ENCODE measurements around the gene GAS2L2. TPM values are rescaled to one million over a fixed set of nuclear protein-coding genes. Genes with fewer than 3 reads are reported as not detected.
A peak's percentile ranks its signal among the peaks of the same experiment; 100 is the strongest.

The GAS2L2 gene
- total and polyA plus RNA-seq, 2 experiments from 2014 or later, result not detected

DNA sequence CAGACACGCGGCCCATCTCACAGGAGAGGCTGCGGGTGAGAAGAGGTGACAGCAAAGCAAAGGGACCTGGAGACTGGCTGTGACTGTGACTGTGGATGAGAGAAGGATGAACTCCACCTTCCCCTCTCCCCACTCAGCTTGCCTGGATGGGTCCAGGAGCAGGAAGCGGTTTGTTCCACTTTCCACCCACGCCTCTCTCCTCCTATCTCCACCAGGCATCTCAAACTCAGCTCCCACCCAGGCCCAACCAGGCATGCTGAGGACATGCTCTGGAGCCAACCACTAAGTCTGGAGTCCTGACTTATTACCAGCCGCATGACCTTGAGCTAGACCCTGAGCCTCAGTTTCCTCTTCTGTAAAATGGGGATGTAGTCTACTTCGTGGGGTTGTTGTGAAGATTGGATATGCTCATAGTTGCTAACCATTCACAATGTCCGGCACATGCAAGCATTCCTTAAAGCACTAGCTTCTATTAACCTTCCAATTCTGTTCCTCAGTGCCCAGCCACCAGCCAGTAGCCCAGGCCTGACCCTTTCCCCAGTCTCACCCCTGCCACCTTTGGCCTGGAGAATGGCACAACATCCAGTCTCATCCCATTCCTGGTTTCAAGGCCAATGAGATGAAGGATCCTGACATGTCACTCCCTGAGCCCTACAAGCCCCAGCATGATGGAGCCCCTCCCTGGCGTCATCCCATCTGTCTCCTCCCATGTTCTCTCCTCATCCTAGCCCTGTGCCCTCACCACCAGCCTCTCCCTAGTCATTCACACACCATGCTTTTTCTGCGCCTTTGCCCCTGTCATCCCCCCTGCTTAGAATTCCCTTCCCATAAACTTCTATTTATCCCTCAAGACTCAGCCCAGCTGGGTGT lies 2.3 kb downstream of the GAS2L2 start:
- H3K27me3 ChIP-seq, result peaks cover 26% of the 10 kb centered on the region
- H3K9me2 ChIP-seq (replicated peaks; ENCODE audit: insufficient read depth), result no peaks in the 10 kb centered on the region
- peak overlapping the region; percentile 62 for H3K4me2 ChIP-seq
- no peak overlapping the region for H2AFZ ChIP-seq
- H3K79me2 ChIP-seq, result no peaks in the 10 kb centered on the region
- WGBS (ENCODE audit: low lambda C conversion rate, missing lambda C conversion rate), result 82% methylated on average over 10 of the region's 10 CpGs
- H3K4me1 ChIP-seq (ENCODE audit: insufficient read depth), result peaks cover 5% of the 10 kb centered on the region
- TF ChIP-seq, protein P1, sequence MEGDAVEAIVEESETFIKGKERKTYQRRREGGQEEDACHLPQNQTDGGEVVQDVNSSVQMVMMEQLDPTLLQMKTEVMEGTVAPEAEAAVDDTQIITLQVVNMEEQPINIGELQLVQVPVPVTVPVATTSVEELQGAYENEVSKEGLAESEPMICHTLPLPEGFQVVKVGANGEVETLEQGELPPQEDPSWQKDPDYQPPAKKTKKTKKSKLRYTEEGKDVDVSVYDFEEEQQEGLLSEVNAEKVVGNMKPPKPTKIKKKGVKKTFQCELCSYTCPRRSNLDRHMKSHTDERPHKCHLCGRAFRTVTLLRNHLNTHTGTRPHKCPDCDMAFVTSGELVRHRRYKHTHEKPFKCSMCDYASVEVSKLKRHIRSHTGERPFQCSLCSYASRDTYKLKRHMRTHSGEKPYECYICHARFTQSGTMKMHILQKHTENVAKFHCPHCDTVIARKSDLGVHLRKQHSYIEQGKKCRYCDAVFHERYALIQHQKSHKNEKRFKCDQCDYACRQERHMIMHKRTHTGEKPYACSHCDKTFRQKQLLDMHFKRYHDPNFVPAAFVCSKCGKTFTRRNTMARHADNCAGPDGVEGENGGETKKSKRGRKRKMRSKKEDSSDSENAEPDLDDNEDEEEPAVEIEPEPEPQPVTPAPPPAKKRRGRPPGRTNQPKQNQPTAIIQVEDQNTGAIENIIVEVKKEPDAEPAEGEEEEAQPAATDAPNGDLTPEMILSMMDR (IDR thresholded peaks at IDR 0.05; ENCODE audit: poor library complexity), result no peak
- no peak for TF ChIP-seq EZH2 (IDR thresholded peaks at IDR 0.05; ENCODE audit: borderline replicate concordance)
- TF ChIP-seq EZH2phosphoT487 (IDR thresholded peaks at IDR 0.05; ENCODE audit: low read depth, severe bottlenecking, unreplicated experiment), result no peak
- no peak for DNase-seq (ENCODE audit: low spot score)
- H3K9me3 ChIP-seq (ENCODE audit: low read depth), result no peaks in the 10 kb centered on the region
- no peak overlapping the region for H3K4me3 ChIP-seq
- no peak overlapping the region for H3K27ac ChIP-seq
- no peaks in the 10 kb centered on the region for H4K20me1 ChIP-seq (ENCODE audit: insufficient read depth, poor library complexity, severe bottlenecking)
- no peaks in the 10 kb centered on the region for H3K36me3 ChIP-seq (replicated peaks; ENCODE audit: insufficient read depth, low read depth)

DNA sequence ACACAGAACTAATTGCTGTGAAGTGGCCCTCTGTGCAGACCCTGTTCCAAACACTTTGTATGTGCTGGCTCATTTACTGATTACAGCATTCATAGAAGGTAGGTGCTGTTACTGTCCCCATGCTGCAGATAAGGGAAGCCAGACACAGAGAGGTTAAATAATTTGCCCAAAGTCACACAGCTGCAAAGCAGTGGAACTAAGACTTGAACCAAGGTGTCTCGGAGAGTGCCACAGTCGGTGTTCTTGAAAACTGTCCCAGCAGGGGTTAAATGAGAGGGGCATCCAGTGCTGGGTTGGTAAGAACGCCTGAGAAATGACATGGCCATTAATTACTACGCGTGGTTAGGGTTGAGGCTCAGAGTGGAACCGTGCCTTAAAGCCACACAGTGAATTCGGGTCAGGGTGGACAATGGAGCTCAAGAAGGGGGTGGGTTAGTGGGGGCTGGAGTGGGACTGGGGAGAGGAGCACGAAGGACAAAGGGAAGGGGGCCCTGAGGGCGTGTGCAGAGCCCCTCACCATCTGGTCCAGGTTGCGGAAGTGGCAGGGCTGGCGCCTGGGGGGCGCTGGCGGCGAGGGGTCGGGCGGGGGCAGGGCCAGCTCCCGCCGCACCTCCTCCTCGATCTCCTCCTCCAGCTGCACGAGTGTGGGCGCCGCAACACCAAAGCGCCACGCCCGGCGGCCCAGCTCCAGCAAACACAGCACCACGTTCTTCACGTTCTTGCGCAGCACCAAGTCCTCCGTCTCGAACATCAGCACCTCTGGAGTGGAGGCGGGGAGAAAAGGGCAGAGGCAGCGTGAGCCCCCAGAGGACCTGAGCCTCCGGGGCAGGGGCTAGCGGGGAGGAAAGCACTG lies 3.3 kb downstream of the GAS2L2 start:
- H3K36me3 ChIP-seq (replicated peaks; ENCODE audit: insufficient read depth, low read depth), result no peaks in the 10 kb centered on the region
- no peaks in the 10 kb centered on the region for H3K9me3 ChIP-seq (ENCODE audit: low read depth)
- WGBS (ENCODE audit: low lambda C conversion rate, missing lambda C conversion rate), result 17% methylated on average over 33 of the region's 35 CpGs
- H3K4me1 ChIP-seq (ENCODE audit: insufficient read depth), result peaks cover 5% of the 10 kb centered on the region
- H2AFZ ChIP-seq, result no peak overlapping the region
- H3K4me3 ChIP-seq, result no peak overlapping the region
- H3K4me2 ChIP-seq, result peak overlapping the region; percentile 62
- no peaks in the 10 kb centered on the region for H3K9me2 ChIP-seq (replicated peaks; ENCODE audit: insufficient read depth)
- DNase-seq (ENCODE audit: low spot score), result peak; percentile 34
- TF ChIP-seq EZH2phosphoT487 (IDR thresholded peaks at IDR 0.05; ENCODE audit: low read depth, severe bottlenecking, unreplicated experiment) (no peak), EZH2 (IDR thresholded peaks at IDR 0.05; ENCODE audit: borderline replicate concordance) (no peak)
- TF ChIP-seq, protein P1 (IDR thresholded peaks at IDR 0.05; ENCODE audit: poor library complexity), result no peak
- no peaks in the 10 kb centered on the region for H3K79me2 ChIP-seq
- H3K27ac ChIP-seq, result no peak overlapping the region
- peaks cover 26% of the 10 kb centered on the region for H3K27me3 ChIP-seq
- H4K20me1 ChIP-seq (ENCODE audit: insufficient read depth, poor library complexity, severe bottlenecking), result no peaks in the 10 kb centered on the region

DNA sequence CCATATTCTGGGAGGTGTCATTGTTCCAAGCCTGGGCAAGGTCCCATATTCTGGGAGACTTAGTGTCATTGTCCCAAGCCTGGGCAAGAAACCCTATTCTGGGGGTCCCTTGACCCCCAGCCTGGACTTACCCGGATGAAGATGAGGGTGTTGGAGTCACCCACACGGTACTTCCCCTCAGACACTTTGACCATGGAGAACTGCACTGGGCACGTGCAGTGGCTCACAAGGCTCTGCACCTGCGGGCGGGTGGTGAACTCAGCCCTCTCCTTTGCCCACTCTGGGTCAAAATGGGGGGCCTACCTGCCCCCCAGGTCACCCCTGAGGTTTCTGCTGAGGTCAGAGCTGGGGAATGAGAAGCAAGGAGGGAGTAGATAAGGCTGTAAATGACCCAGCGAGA lies 4.1 kb downstream of the GAS2L2 start:
- 89% methylated on average over 6 of the region's 6 CpGs for WGBS (ENCODE audit: low lambda C conversion rate, missing lambda C conversion rate)
- Histone ChIP-seq H2AFZ (no peak overlapping the region), H3K79me2 (no peaks in the 10 kb centered on the region), H3K4me3 (no peak overlapping the region), H3K36me3 (replicated peaks; ENCODE audit: insufficient read depth, low read depth) (no peaks in the 10 kb centered on the region), H3K9me3 (ENCODE audit: low read depth) (no peaks in the 10 kb centered on the region), H3K27me3 (peaks cover 26% of the 10 kb centered on the region), H3K4me2 (no peak overlapping the region), H4K20me1 (ENCODE audit: insufficient read depth, poor library complexity, severe bottlenecking) (no peaks in the 10 kb centered on the region), H3K9me2 (replicated peaks; ENCODE audit: insufficient read depth) (no peaks in the 10 kb centered on the region), H3K27ac (no peak overlapping the region), H3K4me1 (ENCODE audit: insufficient read depth) (peaks cover 5% of the 10 kb centered on the region)
- DNase-seq (ENCODE audit: low spot score), result no peak
- no peak for TF ChIP-seq EZH2 (IDR thresholded peaks at IDR 0.05; ENCODE audit: borderline replicate concordance)
- TF ChIP-seq, protein P1 (IDR thresholded peaks at IDR 0.05; ENCODE audit: poor library complexity), result no peak
- TF ChIP-seq EZH2phosphoT487 (IDR thresholded peaks at IDR 0.05; ENCODE audit: low read depth, severe bottlenecking, unreplicated experiment), result no peak

Data from hepatocyte (in vitro differentiated cells).